DND-41 (cell line): ENCODE measurements around the gene CXCL8.

Source experiments
- ATAC-seq: fragments of 200-7000 bp; cut with Tn5 transposase; 3 replicates; pipeline ENCODE4 v1.9.1; 2021; ENCODE audit warnings: low read depth; ENCODE audit not compliant: insufficient read depth
- DNase-seq: peaks from one replicate; pipeline ENCODE4 v3.0.0-alpha.2; 2020
- H2AFZ ChIP-seq: 2 replicates; pipeline ENCODE4 v1.6.0; 2012; ENCODE audit warnings: low read depth, low read length
- H3K27ac ChIP-seq: 2 replicates; pipeline ENCODE4 v1.5.1; 2012; ENCODE audit warnings: low read length, inconsistent platforms
- H3K27me3 ChIP-seq: fragments of 200-600 bp; sonication (generic); 2 replicates; pipeline ENCODE4 v1.6.0; 2012; ENCODE audit warnings: low read length, mild to moderate bottlenecking, inconsistent platforms; ENCODE audit not compliant: insufficient read depth, poor library complexity
- H3K36me3 ChIP-seq: 2 replicates; pipeline ENCODE4 v1.5.1; 2012; ENCODE audit warnings: low read length, inconsistent platforms; ENCODE audit not compliant: insufficient read depth
- H3K4me1 ChIP-seq: 2 replicates; pipeline ENCODE4 v1.5.1; 2012; ENCODE audit warnings: mild to moderate bottlenecking, low read length; ENCODE audit not compliant: insufficient read depth
- H3K4me2 ChIP-seq: 2 replicates; pipeline ENCODE4 v1.6.0; 2012; ENCODE audit warnings: mild to moderate bottlenecking, moderate library complexity, low read length, inconsistent platforms; ENCODE audit not compliant: insufficient read depth
- H3K4me3 ChIP-seq, 2 experiments: fragments of 200-600 bp in 1 of 2; shearing (Covaris generic) in 1 of 2; 2 replicates each; pipeline ENCODE4 v1.5.1; 2012 to 2016; ENCODE audit warnings: inconsistent platforms in 2 of 2, low read length in 2 of 2, mild to moderate bottlenecking in 2 of 2, low read depth in 1 of 2, moderate library complexity in 1 of 2
- H3K79me2 ChIP-seq: 2 replicates; pipeline ENCODE4 v1.6.0; 2012; ENCODE audit warnings: low read length, inconsistent platforms; ENCODE audit not compliant: insufficient read depth
- H3K9ac ChIP-seq: 2 replicates; pipeline ENCODE4 v1.6.0; 2012; ENCODE audit warnings: low read depth, mild to moderate bottlenecking, inconsistent platforms, low read length, moderate library complexity
- H3K9me3 ChIP-seq: 2 replicates; pipeline ENCODE4 v1.5.1; 2012; ENCODE audit warnings: low read length, moderate library complexity, mild to moderate bottlenecking, inconsistent platforms; ENCODE audit not compliant: insufficient read depth, severe bottlenecking
- H4K20me1 ChIP-seq: 2 replicates; pipeline ENCODE4 v1.6.0; 2012; ENCODE audit warnings: low read length; ENCODE audit not compliant: insufficient read depth
- CTCF ChIP-seq: IDR thresholded peaks from 2 replicates; pipeline ENCODE4 v1.5.1; 2012; ENCODE audit warnings: borderline replicate concordance, low read length, moderate library complexity, mild to moderate bottlenecking; ENCODE audit not compliant: poor library complexity, severe bottlenecking; ENCODE audit errors: extremely low read depth
- EZH2 ChIP-seq: IDR thresholded peaks from 3 replicates; pipeline ENCODE4 v1.6.1; 2012; ENCODE audit warnings: borderline replicate concordance, low read depth, mild to moderate bottlenecking, moderate library complexity, low read length, inconsistent platforms; ENCODE audit not compliant: severe bottlenecking

CXCL8 gene

GRCh38 chr4:73754934-73755333 lies 14.6 kb downstream of the CXCL8 start:
- H3K4me2 ChIP-seq: no peak overlapping the region
- no peak overlapping the region for H3K4me3 ChIP-seq
- no peak for DNase-seq

DNA sequence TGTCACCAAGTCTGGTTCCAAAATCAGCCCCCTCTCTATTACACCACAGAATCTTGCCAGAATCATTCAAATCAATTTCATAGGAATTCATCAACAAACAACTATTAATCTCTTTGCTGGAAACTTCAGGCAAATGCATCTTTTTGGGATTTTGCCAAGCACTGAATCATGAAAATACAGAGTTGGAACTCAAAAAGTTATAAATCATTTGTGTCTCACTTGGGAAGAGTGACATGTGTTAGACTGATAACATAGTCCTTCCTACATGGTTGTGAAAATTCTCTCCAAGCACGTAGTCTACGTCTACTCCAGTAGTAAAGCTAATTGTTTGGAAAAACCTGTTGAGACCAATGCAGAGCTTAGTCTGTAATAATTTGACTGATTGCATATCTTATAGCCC lies 19.0 kb downstream of the CXCL8 start:
- TF ChIP-seq CTCF (no peak), EZH2 (no peak)
- no peak overlapping the region for H3K9ac ChIP-seq
- H3K4me3 ChIP-seq: no peak overlapping the region
- H3K27me3 ChIP-seq: no peaks in the 10 kb centered on the region
- no peaks in the 10 kb centered on the region for H3K9me3 ChIP-seq
- no peak overlapping the region for H3K27ac ChIP-seq
- H3K4me1 ChIP-seq: no peaks in the 10 kb centered on the region
- ATAC-seq (no peak), DNase-seq (no peak)
- no peaks in the 10 kb centered on the region for H3K79me2 ChIP-seq
- H4K20me1 ChIP-seq: no peaks in the 10 kb centered on the region
- no peak overlapping the region for H2AFZ ChIP-seq
- no peaks in the 10 kb centered on the region for H3K36me3 ChIP-seq
- H3K4me2 ChIP-seq: no peak overlapping the region

More at GRCh38 chr4:73754934-73755333, 14.6 kb downstream of the CXCL8 start:
- Histone ChIP-seq H3K79me2 (no peaks in the 10 kb centered on the region), H4K20me1 (no peaks in the 10 kb centered on the region), H2AFZ (no peak overlapping the region), H3K27ac (no peak overlapping the region), H3K9me3 (no peaks in the 10 kb centered on the region), H3K36me3 (no peaks in the 10 kb centered on the region), H3K4me1 (no peaks in the 10 kb centered on the region), H3K27me3 (no peaks in the 10 kb centered on the region), H3K9ac (no peak overlapping the region)
- no peak for ATAC-seq
- no peak for TF ChIP-seq EZH2
- TF ChIP-seq CTCF: no peak

- Histone ChIP-seq H3K4me1 (no peaks in the 10 kb centered on the region), H3K4me2 (no peak overlapping the region), H4K20me1 (no peaks in the 10 kb centered on the region), H3K79me2 (no peaks in the 10 kb centered on the region), H3K9me3 (no peaks in the 10 kb centered on the region), H3K27me3 (no peaks in the 10 kb centered on the region), H3K4me3 (no peak overlapping the region), H3K27ac (no peak overlapping the region), H2AFZ (no peak overlapping the region), H3K9ac (no peak overlapping the region), H3K36me3 (no peaks in the 10 kb centered on the region)
- ATAC-seq: no peak
- DNase-seq: no peak
- TF ChIP-seq CTCF: no peak
Observed at GRCh38 chr4:73761856-73762255, 21.5 kb downstream of the CXCL8 start.

GRCh38 chr4:73762409-73762808 lies 22.0 kb downstream of the CXCL8 start:
- H3K36me3 ChIP-seq: no peaks in the 10 kb centered on the region
- no peak overlapping the region for H3K4me3 ChIP-seq
- H3K9me3 ChIP-seq: no peaks in the 10 kb centered on the region
- H4K20me1 ChIP-seq: no peaks in the 10 kb centered on the region
- ATAC-seq (no peak), DNase-seq (no peak)
- no peaks in the 10 kb centered on the region for H3K79me2 ChIP-seq
- no peak overlapping the region for H3K4me2 ChIP-seq
- no peaks in the 10 kb centered on the region for H3K27me3 ChIP-seq
- H3K9ac ChIP-seq: no peak overlapping the region
- H3K4me1 ChIP-seq: no peaks in the 10 kb centered on the region
- TF ChIP-seq EZH2 (no peak), CTCF (no peak)
- H2AFZ ChIP-seq: no peak overlapping the region
- H3K27ac ChIP-seq: no peak overlapping the region
